GM12878 (cell line): ENCODE results near the gene AP1M2. TPM values are rescaled to one million over a fixed set of nuclear protein-coding genes. Genes with fewer than 3 reads are reported as not detected.
A peak's percentile ranks its signal among the peaks of the same experiment; 100 is the strongest.

Experiments used
- ATAC-seq: fragments of 200-7000 bp; cut with Tn5 transposase; 3 replicates; pipeline ENCODE4 v1.9.1; 2020; ENCODE audit warnings: mild to moderate bottlenecking, moderate library complexity
- BruUV-seq: library from RNA; stranded (reverse); fragments of 400-500 nt; replicated peaks from 2 replicates; lab custom pipeline; 2021; lab: Mats Ljungman, UMichigan
- CTCF ChIA-PET: fragments of 300-600 bp; sonication (Branson Sonifier 250); formaldehyde crosslinking; extraction: SDS; loops from one replicate; lab custom pipeline; 2021; ENCODE audit warnings: inconsistent platforms; lab: Yijun Ruan, JAX
- POLR2A ChIA-PET: fragments of 350-600 bp; formaldehyde crosslinking; extraction: SDS; loops from one replicate; lab custom pipeline; 2021; ENCODE audit warnings: inconsistent platforms; lab: Charles Lee
- RAD21 ChIA-PET: fragments of 300-600 bp; sonication (Branson Sonifier 250); formaldehyde crosslinking; loops from one replicate; lab custom pipeline; 2023; ENCODE audit warnings: antibody characterized with exemption; ENCODE audit not compliant: unreplicated experiment; lab: Charles Lee
- SMC1A ChIA-PET: fragments of 300-600 bp; sonication (Branson Sonifier 250); formaldehyde crosslinking; loops from one replicate; lab custom pipeline; 2023; ENCODE audit not compliant: unreplicated experiment, uncharacterized antibody; lab: Charles Lee
- DNase-seq: peaks from one replicate; pipeline ENCODE4 v3.0.0-alpha.2; 2011; ENCODE audit warnings: low read depth, low spot score
- FAIRE-seq: peaks from 3 replicates; lab custom pipeline; 2011; peaks lifted over from hg19 to GRCh38; lab: Jason Lieb, UNC
- H2AFZ ChIP-seq: 2 replicates; pipeline ENCODE4 v1.6.0; 2011; ENCODE audit warnings: low read depth, low read length, control low read depth; ENCODE audit not compliant: control insufficient read depth
- H3K27ac ChIP-seq: 2 replicates; pipeline ENCODE4 v1.5.1; 2011; ENCODE audit warnings: control low read depth; ENCODE audit not compliant: control insufficient read depth, insufficient read depth
- H3K27me3 ChIP-seq, 2 experiments: replicated peaks in 1 of 2; 2 replicates each; pipeline versions ENCODE4 v1.6.0 to v1.6.1; 2011; ENCODE audit warnings: low read length in 1 of 2; ENCODE audit not compliant: control insufficient read depth in 2 of 2, insufficient read depth in 2 of 2
- H3K36me3 ChIP-seq, 2 experiments: 2 replicates each; pipeline ENCODE4 v1.5.1; 2011; ENCODE audit warnings: low read length in 1 of 2; ENCODE audit not compliant: control insufficient read depth in 2 of 2, insufficient read depth in 2 of 2
- H3K4me1 ChIP-seq: 2 replicates; pipeline ENCODE4 v1.6.1; 2011; ENCODE audit warnings: mild to moderate bottlenecking, low read length, moderate library complexity, mixed read lengths; ENCODE audit not compliant: control insufficient read depth, insufficient read depth
- H3K4me2 ChIP-seq: 2 replicates; pipeline ENCODE4 v1.6.0; 2011; ENCODE audit warnings: control low read depth; ENCODE audit not compliant: control insufficient read depth, insufficient read depth
- H3K4me3 ChIP-seq: fragments of 200-600 bp; sonication (generic); 2 replicates; pipeline ENCODE4 v1.5.1; 2016
- H3K79me2 ChIP-seq: 2 replicates; pipeline ENCODE4 v1.6.0; 2011; ENCODE audit warnings: low read length; ENCODE audit not compliant: control insufficient read depth, insufficient read depth
- H3K9ac ChIP-seq: 2 replicates; pipeline ENCODE4 v1.8.0; 2011; ENCODE audit warnings: low read length, control low read depth, mixed read lengths; ENCODE audit not compliant: control insufficient read depth, insufficient read depth
- H3K9me3 ChIP-seq: replicated peaks from 3 replicates; pipeline ENCODE4 v1.5.1; 2011; ENCODE audit warnings: mild to moderate bottlenecking, low read length; ENCODE audit not compliant: control insufficient read depth, insufficient read depth
- H4K20me1 ChIP-seq: 2 replicates; pipeline ENCODE4 v1.6.0; 2011; ENCODE audit not compliant: control insufficient read depth, insufficient read depth
- ASH2L ChIP-seq: fragments of 300-600, 200-600 bp; sonication (generic); IDR thresholded peaks from 2 replicates; pipeline ENCODE4 v1.6.1; 2017; ENCODE audit warnings: low read depth, mild to moderate bottlenecking, borderline replicate concordance
- CHD1 ChIP-seq: IDR thresholded peaks from 2 replicates; pipeline ENCODE4 v1.6.1; 2012; ENCODE audit warnings: low read depth, low read length, improper control_type of control experiment
- NFIC ChIP-seq: IDR thresholded peaks from 2 replicates; pipeline ENCODE4 v1.6.1; 2012; ENCODE audit warnings: low read depth, mild to moderate bottlenecking, inconsistent platforms, low read length, moderate library complexity
- NR2C1 ChIP-seq: fragments of 450-650 bp; IDR thresholded peaks from 2 replicates; pipeline ENCODE4 v1.6.1; 2017; ENCODE audit warnings: antibody characterized with exemption, mild to moderate bottlenecking, moderate library complexity
- NR2C2 ChIP-seq: IDR thresholded peaks from 2 replicates; pipeline ENCODE4 v1.6.1; 2011; ENCODE audit warnings: borderline replicate concordance, low read depth; ENCODE audit not compliant: control insufficient read depth, insufficient read length
- POLR2A ChIP-seq: IDR thresholded peaks from 2 replicates; pipeline ENCODE4 v1.6.1; 2011; ENCODE audit warnings: low read depth, mild to moderate bottlenecking, low read length
- RCOR1 ChIP-seq: conservative IDR thresholded peaks from 2 replicates; pipeline ENCODE4 v1.6.1; 2012; ENCODE audit warnings: low read depth, low read length, improper control_type of control experiment
- STAT1 ChIP-seq: fragments of 450-650 bp; conservative IDR thresholded peaks from 2 replicates; pipeline ENCODE4 v1.6.1; 2014; ENCODE audit warnings: antibody characterized with exemption, mild to moderate bottlenecking
- SUPT20H ChIP-seq: IDR thresholded peaks from 2 replicates; pipeline ENCODE4 v1.6.1; 2011; ENCODE audit warnings: low read depth, mild to moderate bottlenecking, low read length, moderate library complexity, borderline replicate concordance; ENCODE audit not compliant: control insufficient read depth
- USF1 ChIP-seq: IDR thresholded peaks from 2 replicates; pipeline ENCODE4 v1.6.1; 2011; ENCODE audit warnings: borderline replicate concordance, low read depth, mild to moderate bottlenecking, moderate library complexity, mixed read lengths, low read length; ENCODE audit not compliant: insufficient read depth; ENCODE audit errors: extremely low read length
- ZBTB4 ChIP-seq: fragments of 450-650 bp; formaldehyde crosslinking; IDR thresholded peaks from 2 replicates; pipeline ENCODE4 v1.4.0; 2022; ENCODE audit warnings: mild to moderate bottlenecking, moderate library complexity
- WGBS: methylation state at CpG from one replicate; pipeline ENCODE4 v1.1.6; 2016; ENCODE audit warnings: low lambda C conversion rate; ENCODE audit not compliant: insufficient replicate concordance, insufficient coverage; ENCODE audit errors: missing lambda C conversion rate; 5-methylcytosine and 5-hydroxymethylcytosine counted together
- in situ Hi-C: fragments of 300-500 bp; cut with MboI; formaldehyde crosslinking; loops from 9 replicates; pipeline ENCODE4 v1.14.3; 2018; ENCODE audit warnings: mixed read lengths
- intact Hi-C: fragments of 100-400 bp; cut with micrococcal nuclease; formaldehyde crosslinking; loops from one replicate; pipeline ENCODE4 v1.14.2; 2022; ENCODE audit not compliant: unreplicated experiment
- polyA plus RNA-seq, 11 experiments: library from polyadenylated mRNA; depleted of rRNA in 4 of 11; unstranded in 6 of 11; stranded (reverse) in 5 of 11; fragments of >200 nt; fragmentation: Nextera tagmentation in 4 of 11; fragmentation: Illumina TruSeq in 1 of 11; extraction: Ambion mirVana in 4 of 11; extraction: Trizol in 1 of 11; gene quantifications; 1 replicate in 1 of 11; 2 replicates in 10 of 11; pipeline versions ENCODE4 v1.2.1 to v1.2.3, GENCODE V29; 2011 to 2016; ENCODE audit warnings: inconsistent platforms in 2 of 11, missing spikeins in 2 of 11, low read depth in 1 of 11
- total RNA-seq, 4 experiments: library from RNA; depleted of rRNA in 3 of 4; stranded (reverse); fragments of >200 nt in 3 of 4; fragmentation: Illumina TruSeq in 1 of 4; extraction: Trizol in 1 of 4; gene quantifications; 2 replicates each; pipeline versions ENCODE4 v1.2.1 to v1.2.3, GENCODE V29; 2013 to 2021
- TF ChIP-seq, protein P1 (sequence below): fragments of 450-650 bp; IDR thresholded peaks from 2 replicates; pipeline ENCODE4 v1.6.1; 2017; ENCODE audit warnings: mild to moderate bottlenecking
- TF ChIP-seq, protein P2 (sequence below): fragments of 450-650 bp; IDR thresholded peaks from 2 replicates; pipeline ENCODE4 v1.6.1; 2017; ENCODE audit warnings: borderline replicate concordance

AP1M2 gene
- total and polyA plus RNA-seq, 10 of the 15 experiments (the other 5 are each of a cell fraction or from before 2014, with no cell fraction given), result 0.72 TPM; not detected in 9

- in situ Hi-C loops (no loop called here), intact Hi-C loops (no loop called here)
- H3K4me3 ChIP-seq, result no peak overlapping the region
- RAD21 ChIA-PET, result no interaction called here
- ATAC-seq (no peak), DNase-seq (no peak), FAIRE-seq (no peak)
- no peak overlapping the region for H3K4me2 ChIP-seq
- H3K36me3 ChIP-seq, result peaks cover 3 to 5% of the 10 kb centered on the region in 2 experiments
- TSS peak; percentile 66 for BruUV-seq
- WGBS, result 96% methylated on average over 17 of the region's 17 CpGs
- TF ChIP-seq ASH2L (no peak), RCOR1 (no peak), POLR2A (no peak), NFIC (no peak), NR2C1 (no peak), NR2C2 (no peak), SUPT20H (no peak), STAT1 (no peak), ZBTB4 (no peak), CHD1 (no peak), USF1 (no peak)
- TF ChIP-seq, protein P1, sequence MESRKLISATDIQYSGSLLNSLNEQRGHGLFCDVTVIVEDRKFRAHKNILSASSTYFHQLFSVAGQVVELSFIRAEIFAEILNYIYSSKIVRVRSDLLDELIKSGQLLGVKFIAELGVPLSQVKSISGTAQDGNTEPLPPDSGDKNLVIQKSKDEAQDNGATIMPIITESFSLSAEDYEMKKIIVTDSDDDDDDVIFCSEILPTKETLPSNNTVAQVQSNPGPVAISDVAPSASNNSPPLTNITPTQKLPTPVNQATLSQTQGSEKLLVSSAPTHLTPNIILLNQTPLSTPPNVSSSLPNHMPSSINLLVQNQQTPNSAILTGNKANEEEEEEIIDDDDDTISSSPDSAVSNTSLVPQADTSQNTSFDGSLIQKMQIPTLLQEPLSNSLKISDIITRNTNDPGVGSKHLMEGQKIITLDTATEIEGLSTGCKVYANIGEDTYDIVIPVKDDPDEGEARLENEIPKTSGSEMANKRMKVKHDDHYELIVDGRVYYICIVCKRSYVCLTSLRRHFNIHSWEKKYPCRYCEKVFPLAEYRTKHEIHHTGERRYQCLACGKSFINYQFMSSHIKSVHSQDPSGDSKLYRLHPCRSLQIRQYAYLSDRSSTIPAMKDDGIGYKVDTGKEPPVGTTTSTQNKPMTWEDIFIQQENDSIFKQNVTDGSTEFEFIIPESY, result no peak
- TF ChIP-seq, protein P2, sequence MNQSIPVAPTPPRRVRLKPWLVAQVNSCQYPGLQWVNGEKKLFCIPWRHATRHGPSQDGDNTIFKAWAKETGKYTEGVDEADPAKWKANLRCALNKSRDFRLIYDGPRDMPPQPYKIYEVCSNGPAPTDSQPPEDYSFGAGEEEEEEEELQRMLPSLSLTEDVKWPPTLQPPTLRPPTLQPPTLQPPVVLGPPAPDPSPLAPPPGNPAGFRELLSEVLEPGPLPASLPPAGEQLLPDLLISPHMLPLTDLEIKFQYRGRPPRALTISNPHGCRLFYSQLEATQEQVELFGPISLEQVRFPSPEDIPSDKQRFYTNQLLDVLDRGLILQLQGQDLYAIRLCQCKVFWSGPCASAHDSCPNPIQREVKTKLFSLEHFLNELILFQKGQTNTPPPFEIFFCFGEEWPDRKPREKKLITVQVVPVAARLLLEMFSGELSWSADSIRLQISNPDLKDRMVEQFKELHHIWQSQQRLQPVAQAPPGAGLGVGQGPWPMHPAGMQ, result no peak
- POLR2A ChIA-PET, result interaction anchor here (0.7 to 1.2 kb wide), 2 partner anchors 20 to 35 kb away, joined by 4 to 9 read pairs; no protein-coding TSS in a partner anchor
- CTCF ChIA-PET, result interaction anchor here (1.3 kb wide), 1 partner anchor 39 kb away, joined by 3 read pairs; no protein-coding TSS in a partner anchor
- H3K79me2 ChIP-seq, result peaks cover 11% of the 10 kb centered on the region
- H3K27me3 ChIP-seq, result no peaks in the 10 kb centered on the region
- SMC1A ChIA-PET, result no interaction called here
- no peak overlapping the region for H3K9ac ChIP-seq
- no peak overlapping the region for H2AFZ ChIP-seq
- H3K4me1 ChIP-seq, result peaks cover 21% of the 10 kb centered on the region
- no peaks in the 10 kb centered on the region for H4K20me1 ChIP-seq
- H3K27ac ChIP-seq, result no peak overlapping the region
- no peaks in the 10 kb centered on the region for H3K9me3 ChIP-seq
These were observed 40.3 kb downstream of the AP1M2 start for GRCh38 chr19:10546817-10547216.
